ENCODE data around the gene TMEM144. TPM values are rescaled to one million over a fixed set of nuclear protein-coding genes. Genes with fewer than 3 reads are reported as not detected.

Gene TMEM144
- polyA plus RNA-seq, 1 donor from 2014 or later = 2.8 TPM

GRCh38 chr4:158192439-158193158 lies 17.7 kb upstream of the TMEM144 start:
- no peaks in the 10 kb centered on the region for H3K79me2 ChIP-seq (replicated peaks; ENCODE audit: insufficient read depth, low read length)
- H3K9ac ChIP-seq (ENCODE audit: low read length) = peak overlapping the region; percentile 55
- H2AFZ ChIP-seq (ENCODE audit: low read depth, low read length) = no peak overlapping the region
- H3K27me3 ChIP-seq (ENCODE audit: insufficient read depth, low read depth, low read length) = no peaks in the 10 kb centered on the region
- no peaks in the 10 kb centered on the region for H3K36me3 ChIP-seq (ENCODE audit: insufficient read depth, low read length)
- H3K4me2 ChIP-seq (ENCODE audit: low read length) = no peak overlapping the region
- TF ChIP-seq RAD21 (conservative IDR thresholded peaks at IDR 0.05) (no peak), SMC3 (conservative IDR thresholded peaks at IDR 0.05; ENCODE audit: poor library complexity) (no peak), TAF1 (IDR thresholded peaks at IDR 0.05; ENCODE audit: low read depth) (no peak)
- H3K9me3 ChIP-seq (ENCODE audit: low read length) = no peaks in the 10 kb centered on the region
- H4K20me1 ChIP-seq (ENCODE audit: insufficient read depth) = no peaks in the 10 kb centered on the region
- H3K9me2 ChIP-seq (ENCODE audit: insufficient read depth, low read length) = no peaks in the 10 kb centered on the region
- H3K27ac ChIP-seq (ENCODE audit: low read length) = peak overlapping the region; percentile 96
- H3K4me3 ChIP-seq (ENCODE audit: low read length) = no peak overlapping the region
- H3F3A ChIP-seq (ENCODE audit: insufficient read depth, low read length, poor library complexity, severe bottlenecking) = peaks cover 21% of the 10 kb centered on the region

GRCh38 chr4:158193171-158193749 lies 17.0 kb upstream of the TMEM144 start:
- Histone ChIP-seq H4K20me1 (ENCODE audit: insufficient read depth) (no peaks in the 10 kb centered on the region), H3K9me2 (ENCODE audit: insufficient read depth, low read length) (no peaks in the 10 kb centered on the region), H3K9ac (ENCODE audit: low read length) (peak overlapping the region; percentile 55), H3K27ac (ENCODE audit: low read length) (peak overlapping the region; percentile 96), H2AFZ (ENCODE audit: low read depth, low read length) (no peak overlapping the region), H3K36me3 (ENCODE audit: insufficient read depth, low read length) (no peaks in the 10 kb centered on the region), H3F3A (ENCODE audit: insufficient read depth, low read length, poor library complexity, severe bottlenecking) (peaks cover 21% of the 10 kb centered on the region), H3K4me2 (ENCODE audit: low read length) (no peak overlapping the region), H3K9me3 (ENCODE audit: low read length) (no peaks in the 10 kb centered on the region), H3K79me2 (replicated peaks; ENCODE audit: insufficient read depth, low read length) (no peaks in the 10 kb centered on the region), H3K27me3 (ENCODE audit: insufficient read depth, low read depth, low read length) (no peaks in the 10 kb centered on the region), H3K4me3 (ENCODE audit: low read length) (no peak overlapping the region)
- TF ChIP-seq CTCF (IDR thresholded peaks at IDR 0.05; ENCODE audit: poor library complexity, severe bottlenecking) (peak; percentile 70), EZH2 (IDR thresholded peaks at IDR 0.05; ENCODE audit: borderline replicate concordance, insufficient read depth, low read length, poor library complexity, severe bottlenecking) (no peak), POLR2AphosphoS5 (IDR thresholded peaks at IDR 0.05) (no peak), RAD21 (conservative IDR thresholded peaks at IDR 0.05) (peak; percentile 63), SMC3 (conservative IDR thresholded peaks at IDR 0.05; ENCODE audit: poor library complexity) (peak; percentile 67)

- no peaks in the 10 kb centered on the region for H3K36me3 ChIP-seq (ENCODE audit: insufficient read depth, low read length)
- no peak overlapping the region for H3K4me2 ChIP-seq (ENCODE audit: low read length)
- no peak overlapping the region for H3K27ac ChIP-seq (ENCODE audit: low read length)
- H4K20me1 ChIP-seq (ENCODE audit: insufficient read depth) = no peaks in the 10 kb centered on the region
- no peaks in the 10 kb centered on the region for H3K9me3 ChIP-seq (ENCODE audit: low read length)
- no peak overlapping the region for H3K4me3 ChIP-seq (ENCODE audit: low read length)
- no peaks in the 10 kb centered on the region for H3K79me2 ChIP-seq (replicated peaks; ENCODE audit: insufficient read depth, low read length)
- no peak overlapping the region for H3K9ac ChIP-seq (ENCODE audit: low read length)
- no peaks in the 10 kb centered on the region for H3K27me3 ChIP-seq (ENCODE audit: insufficient read depth, low read depth, low read length)
- H3K9me2 ChIP-seq (ENCODE audit: insufficient read depth, low read length) = no peaks in the 10 kb centered on the region
- no peak overlapping the region for H2AFZ ChIP-seq (ENCODE audit: low read depth, low read length)
- TF ChIP-seq TAF1 (IDR thresholded peaks at IDR 0.05; ENCODE audit: low read depth) (no peak), REST (IDR thresholded peaks at IDR 0.05; ENCODE audit: borderline replicate concordance) (no peak), MXI1 (conservative IDR thresholded peaks at IDR 0.05; ENCODE audit: poor library complexity, severe bottlenecking) (no peak), POLR2AphosphoS5 (IDR thresholded peaks at IDR 0.05) (no peak), SMC3 (conservative IDR thresholded peaks at IDR 0.05; ENCODE audit: poor library complexity) (no peak), CTCF (IDR thresholded peaks at IDR 0.05; ENCODE audit: poor library complexity, severe bottlenecking) (no peak), RAD21 (conservative IDR thresholded peaks at IDR 0.05) (no peak), EP300 (conservative IDR thresholded peaks at IDR 0.05; ENCODE audit: poor library complexity, severe bottlenecking) (no peak), EZH2 (IDR thresholded peaks at IDR 0.05; ENCODE audit: borderline replicate concordance, insufficient read depth, low read length, poor library complexity, severe bottlenecking) (no peak)
- H3F3A ChIP-seq (ENCODE audit: insufficient read depth, low read length, poor library complexity, severe bottlenecking) = peaks cover 13% of the 10 kb centered on the region
Observed at GRCh38 chr4:158195297-158195696, 15.0 kb upstream of the TMEM144 start.
